Suprapubic skin (tissue), 4 donors: ENCODE data around the gene SCYL1. TPM values are rescaled to one million over a fixed set of nuclear protein-coding genes. Genes with fewer than 3 reads are reported as not detected.
A peak's percentile ranks its signal among the peaks of the same experiment; 100 is the strongest.

ENCODE experiments used
- DNase-seq, 2 donors: peaks; one replicate each; pipeline ENCODE4 v3.0.0-alpha.2; 2019; ENCODE audit warnings: low spot score in 2 of 2
- H3K27ac ChIP-seq: fragments of 200-600 bp; sonication (generic); one replicate; pipeline ENCODE4 v1.5.1; 2019
- H3K27me3 ChIP-seq: fragments of 200-600 bp; sonication (generic); one replicate; pipeline ENCODE4 v1.5.1; 2019
- H3K36me3 ChIP-seq: fragments of 200-600 bp; sonication (generic); one replicate; pipeline ENCODE4 v1.5.1; 2019
- H3K4me1 ChIP-seq: fragments of 200-600 bp; sonication (generic); one replicate; pipeline ENCODE4 v1.5.1; 2019
- H3K4me3 ChIP-seq: fragments of 200-600 bp; sonication (generic); one replicate; pipeline ENCODE4 v1.5.1; 2019; ENCODE audit warnings: mild to moderate bottlenecking
- H3K9me3 ChIP-seq: fragments of 200-600 bp; sonication (generic); one replicate; pipeline ENCODE4 v1.5.1; 2019
- CTCF ChIP-seq, 2 donors: fragments of 200-600 bp in 1 of 2; fragments of 450-650 bp in 1 of 2; sonication (generic) in 1 of 2; IDR thresholded peaks; one replicate each; pipeline ENCODE4 v1.5.1; 2016 to 2019; ENCODE audit warnings: antibody characterized with exemption in 2 of 2, mild to moderate bottlenecking in 1 of 2, moderate library complexity in 1 of 2
- EP300 ChIP-seq: sonication (generic); formaldehyde crosslinking; IDR thresholded peaks from one replicate; pipeline ENCODE4 v1.6.1; 2017; ENCODE audit warnings: antibody characterized with exemption
- POLR2A ChIP-seq, 2 donors: fragments of 450-650 bp; IDR thresholded peaks; one replicate each; pipeline ENCODE4 v1.6.1; 2017; ENCODE audit warnings: antibody characterized with exemption in 2 of 2, mild to moderate bottlenecking in 2 of 2, moderate library complexity in 2 of 2
- POLR2AphosphoS5 ChIP-seq, 3 donors: sonication (generic); formaldehyde crosslinking; IDR thresholded peaks; one replicate each; pipeline ENCODE4 v1.6.1; 2017; ENCODE audit warnings: antibody characterized with exemption in 3 of 3
- WGBS: methylation state at CpG from one replicate; pipeline ENCODE4 v1.1.5; 2018; 5-methylcytosine and 5-hydroxymethylcytosine counted together
- total RNA-seq, 4 donors: library from RNA; depleted of rRNA; stranded (reverse); fragments of >200 nt; gene quantifications; one replicate each; pipeline ENCODE4 v1.1.0, GENCODE V29; 2016

SCYL1 gene
- total RNA-seq, 4 donors from 2014 or later, result 63.2 to 83.6 (median 78.4) TPM

GRCh38 chr11:65497141-65498041 lies 27.5 kb upstream of the SCYL1 start:
- no peaks in the 10 kb centered on the region for H3K27me3 ChIP-seq
- under 1% methylated on average over 26 of the region's 61 CpGs for WGBS
- H3K9me3 ChIP-seq, result no peaks in the 10 kb centered on the region
- peaks cover 48% of the 10 kb centered on the region for H3K4me1 ChIP-seq
- H3K27ac ChIP-seq, result peak overlapping the region; percentile 99
- peak overlapping the region; percentile 66 for H3K4me3 ChIP-seq
- DNase-seq, result peak; percentile 99
- H3K36me3 ChIP-seq, result peaks cover 13% of the 10 kb centered on the region
- TF ChIP-seq CTCF (IDR thresholded peaks at IDR 0.05), result no peak
- TF ChIP-seq POLR2A (IDR thresholded peaks at IDR 0.05), result peak; percentile 26 to 89
- TF ChIP-seq POLR2AphosphoS5 (IDR thresholded peaks at IDR 0.05), result peak; percentile 67 to 99 (median 98)
- peak; percentile 89 for TF ChIP-seq EP300

GRCh38 chr11:65498042-65498726 lies 26.7 kb upstream of the SCYL1 start:
- no peak for TF ChIP-seq POLR2A (IDR thresholded peaks at IDR 0.05)
- no peak for TF ChIP-seq CTCF (IDR thresholded peaks at IDR 0.05)
- no peak for TF ChIP-seq EP300
- no peak for TF ChIP-seq POLR2AphosphoS5 (IDR thresholded peaks at IDR 0.05)
- H3K4me1 ChIP-seq, result peaks cover 40% of the 10 kb centered on the region
- peak; percentile 74 to 85 for DNase-seq
- H3K4me3 ChIP-seq, result peak overlapping the region; percentile 66
- H3K36me3 ChIP-seq, result peaks cover 20% of the 10 kb centered on the region
- H3K27ac ChIP-seq, result peak overlapping the region; percentile 99
- H3K9me3 ChIP-seq, result no peaks in the 10 kb centered on the region
- WGBS, result 0% methylated on average over 18 of the region's 24 CpGs
- H3K27me3 ChIP-seq, result no peaks in the 10 kb centered on the region

- under 1% methylated on average over 6 of the region's 6 CpGs for WGBS
- DNase-seq, result no peak
- H3K36me3 ChIP-seq, result peaks cover 21% of the 10 kb centered on the region
- H3K4me1 ChIP-seq, result peaks cover 36% of the 10 kb centered on the region
- H3K9me3 ChIP-seq, result no peaks in the 10 kb centered on the region
- H3K4me3 ChIP-seq, result peak overlapping the region; percentile 66
- H3K27ac ChIP-seq, result peak overlapping the region; percentile 99
- no peak for TF ChIP-seq POLR2AphosphoS5 (IDR thresholded peaks at IDR 0.05)
- TF ChIP-seq POLR2A (IDR thresholded peaks at IDR 0.05), result no peak
- no peak for TF ChIP-seq CTCF (IDR thresholded peaks at IDR 0.05)
- no peak for TF ChIP-seq EP300
- H3K27me3 ChIP-seq, result no peaks in the 10 kb centered on the region
These were observed 26.2 kb upstream of the SCYL1 start for GRCh38 chr11:65498727-65498976.

- Histone ChIP-seq H3K27ac (peak within 1 kb of the TSS; percentile 99), H3K36me3 (peaks cover 26% of the 10 kb centered on the region), H3K4me3 (peak within 1 kb of the TSS; percentile 66), H3K27me3 (no peaks in the 10 kb centered on the region), H3K9me3 (no peaks in the 10 kb centered on the region), H3K4me1 (peaks cover 35% of the 10 kb centered on the region)
- DNase-seq, result peak; percentile 96 to 98
- peak; percentile 100 for TF ChIP-seq POLR2AphosphoS5 (IDR thresholded peaks at IDR 0.05)
- peak; percentile 100 for TF ChIP-seq POLR2A (IDR thresholded peaks at IDR 0.05)
- no peak for TF ChIP-seq CTCF (IDR thresholded peaks at IDR 0.05)
- under 1% methylated on average over 24 of the region's 24 CpGs for WGBS
These were observed 25.7 kb upstream of the SCYL1 start, which contains the start of gene MALAT1 for GRCh38 chr11:65498977-65499712. Gene MALAT1, plus strand, starts transcription at chr11:65499045.
